Measurements from ENCODE around the gene PHKA2.

Gene PHKA2

GRCh38 chrX:18946157-18946556 lies 37.8 kb downstream of the PHKA2 start:
- Histone ChIP-seq H3K27me3 (ENCODE audit: insufficient read depth, insufficient read length) (no peaks in the 10 kb centered on the region), H3K4me1 (ENCODE audit: insufficient read depth, insufficient read length) (no peaks in the 10 kb centered on the region), H3K36me3 (ENCODE audit: insufficient read depth, insufficient read length, low read length) (peaks cover 38% of the 10 kb centered on the region), H3K9me3 (ENCODE audit: insufficient read depth, low read length) (no peaks in the 10 kb centered on the region), H3K9ac (ENCODE audit: insufficient read length, low read depth) (no peak overlapping the region), H3K4me3 (ENCODE audit: insufficient read length, low read depth) (no peak overlapping the region)
- no peak for TF ChIP-seq YY1 (IDR thresholded peaks at IDR 0.05; ENCODE audit: insufficient read depth, insufficient read length)
- TF ChIP-seq SUZ12 (IDR thresholded peaks at IDR 0.05; ENCODE audit: extremely low read depth, insufficient read depth, insufficient read length), result no peak
- TF ChIP-seq ZNF274 (IDR thresholded peaks at IDR 0.05; ENCODE audit: low read depth, low read length), result no peak
- DNase-seq (ENCODE audit: low read depth, low spot score), result no peak

GRCh38 chrX:18945483-18945882 lies 38.4 kb downstream of the PHKA2 start:
- DNase-seq (ENCODE audit: low read depth, low spot score), result no peak
- Histone ChIP-seq H3K9me3 (ENCODE audit: insufficient read depth, low read length) (no peaks in the 10 kb centered on the region), H3K4me3 (ENCODE audit: insufficient read length, low read depth) (no peak overlapping the region), H3K9ac (ENCODE audit: insufficient read length, low read depth) (no peak overlapping the region), H3K36me3 (ENCODE audit: insufficient read depth, insufficient read length, low read length) (peaks cover 36% of the 10 kb centered on the region), H3K27me3 (ENCODE audit: insufficient read depth, insufficient read length) (no peaks in the 10 kb centered on the region), H3K4me1 (ENCODE audit: insufficient read depth, insufficient read length) (no peaks in the 10 kb centered on the region)
- TF ChIP-seq YY1 (IDR thresholded peaks at IDR 0.05; ENCODE audit: insufficient read depth, insufficient read length), result no peak
- no peak for TF ChIP-seq ZNF274 (IDR thresholded peaks at IDR 0.05; ENCODE audit: low read depth, low read length)
- no peak for TF ChIP-seq SUZ12 (IDR thresholded peaks at IDR 0.05; ENCODE audit: extremely low read depth, insufficient read depth, insufficient read length)

GRCh38 chrX:18944482-18944881 lies 39.4 kb downstream of the PHKA2 start:
- Histone ChIP-seq H3K4me3 (ENCODE audit: insufficient read length, low read depth) (no peak overlapping the region), H3K4me1 (ENCODE audit: insufficient read depth, insufficient read length) (no peaks in the 10 kb centered on the region), H3K27me3 (ENCODE audit: insufficient read depth, insufficient read length) (no peaks in the 10 kb centered on the region), H3K9ac (ENCODE audit: insufficient read length, low read depth) (no peak overlapping the region), H3K36me3 (ENCODE audit: insufficient read depth, insufficient read length, low read length) (peaks cover 37% of the 10 kb centered on the region), H3K9me3 (ENCODE audit: insufficient read depth, low read length) (no peaks in the 10 kb centered on the region)
- DNase-seq (ENCODE audit: low read depth, low spot score), result no peak
- TF ChIP-seq ZNF274 (IDR thresholded peaks at IDR 0.05; ENCODE audit: low read depth, low read length) (no peak), YY1 (IDR thresholded peaks at IDR 0.05; ENCODE audit: insufficient read depth, insufficient read length) (no peak), SUZ12 (IDR thresholded peaks at IDR 0.05; ENCODE audit: extremely low read depth, insufficient read depth, insufficient read length) (no peak)

GRCh38 chrX:18941896-18942295 lies 42.0 kb downstream of the PHKA2 start:
- Histone ChIP-seq H3K9ac (ENCODE audit: insufficient read length, low read depth) (no peak overlapping the region), H3K27me3 (ENCODE audit: insufficient read depth, insufficient read length) (no peaks in the 10 kb centered on the region), H3K4me3 (ENCODE audit: insufficient read length, low read depth) (no peak overlapping the region), H3K4me1 (ENCODE audit: insufficient read depth, insufficient read length) (peaks cover 3% of the 10 kb centered on the region), H3K36me3 (ENCODE audit: insufficient read depth, insufficient read length, low read length) (peaks cover 48% of the 10 kb centered on the region), H3K9me3 (ENCODE audit: insufficient read depth, low read length) (no peaks in the 10 kb centered on the region)
- no peak for TF ChIP-seq YY1 (IDR thresholded peaks at IDR 0.05; ENCODE audit: insufficient read depth, insufficient read length)
- TF ChIP-seq ZNF274 (IDR thresholded peaks at IDR 0.05; ENCODE audit: low read depth, low read length), result no peak
- TF ChIP-seq SUZ12 (IDR thresholded peaks at IDR 0.05; ENCODE audit: extremely low read depth, insufficient read depth, insufficient read length), result no peak
- no peak for DNase-seq (ENCODE audit: low read depth, low spot score)

GRCh38 chrX:18938710-18939109 lies 45.2 kb downstream of the PHKA2 start:
- H3K36me3 ChIP-seq (ENCODE audit: insufficient read depth, insufficient read length, low read length), result peaks cover 47% of the 10 kb centered on the region
- no peak overlapping the region for H3K9ac ChIP-seq (ENCODE audit: insufficient read length, low read depth)
- peaks cover 3% of the 10 kb centered on the region for H3K4me1 ChIP-seq (ENCODE audit: insufficient read depth, insufficient read length)
- no peak for DNase-seq (ENCODE audit: low read depth, low spot score)
- H3K27me3 ChIP-seq (ENCODE audit: insufficient read depth, insufficient read length), result no peaks in the 10 kb centered on the region
- no peaks in the 10 kb centered on the region for H3K9me3 ChIP-seq (ENCODE audit: insufficient read depth, low read length)
- no peak overlapping the region for H3K4me3 ChIP-seq (ENCODE audit: insufficient read length, low read depth)
- TF ChIP-seq YY1 (IDR thresholded peaks at IDR 0.05; ENCODE audit: insufficient read depth, insufficient read length) (no peak), SUZ12 (IDR thresholded peaks at IDR 0.05; ENCODE audit: extremely low read depth, insufficient read depth, insufficient read length) (no peak), ZNF274 (IDR thresholded peaks at IDR 0.05; ENCODE audit: low read depth, low read length) (no peak)

GRCh38 chrX:18937173-18937572 lies 46.7 kb downstream of the PHKA2 start:
- no peaks in the 10 kb centered on the region for H3K9me3 ChIP-seq (ENCODE audit: insufficient read depth, low read length)
- no peak for DNase-seq (ENCODE audit: low read depth, low spot score)
- H3K4me1 ChIP-seq (ENCODE audit: insufficient read depth, insufficient read length), result peaks cover 3% of the 10 kb centered on the region
- H3K27me3 ChIP-seq (ENCODE audit: insufficient read depth, insufficient read length), result no peaks in the 10 kb centered on the region
- TF ChIP-seq YY1 (IDR thresholded peaks at IDR 0.05; ENCODE audit: insufficient read depth, insufficient read length) (no peak), ZNF274 (IDR thresholded peaks at IDR 0.05; ENCODE audit: low read depth, low read length) (no peak)
- H3K9ac ChIP-seq (ENCODE audit: insufficient read length, low read depth), result no peak overlapping the region
- H3K4me3 ChIP-seq (ENCODE audit: insufficient read length, low read depth), result no peak overlapping the region
- peaks cover 39% of the 10 kb centered on the region for H3K36me3 ChIP-seq (ENCODE audit: insufficient read depth, insufficient read length, low read length)

- no peaks in the 10 kb centered on the region for H3K27me3 ChIP-seq (ENCODE audit: insufficient read depth, insufficient read length)
- H3K36me3 ChIP-seq (ENCODE audit: insufficient read depth, insufficient read length, low read length), result peaks cover 37% of the 10 kb centered on the region
Measured at GRCh38 chrX:18935893-18936292, 48.0 kb downstream of the PHKA2 start.

More at GRCh38 chrX:18935893-18936292, 48.0 kb downstream of the PHKA2 start:
- Histone ChIP-seq H3K9me3 (ENCODE audit: insufficient read depth, low read length) (no peaks in the 10 kb centered on the region), H3K9ac (ENCODE audit: insufficient read length, low read depth) (no peak overlapping the region), H3K4me3 (ENCODE audit: insufficient read length, low read depth) (no peak overlapping the region), H3K4me1 (ENCODE audit: insufficient read depth, insufficient read length) (peaks cover 5% of the 10 kb centered on the region)
- no peak for DNase-seq (ENCODE audit: low read depth, low spot score)
- TF ChIP-seq SUZ12 (IDR thresholded peaks at IDR 0.05; ENCODE audit: extremely low read depth, insufficient read depth, insufficient read length), result no peak
- TF ChIP-seq YY1 (IDR thresholded peaks at IDR 0.05; ENCODE audit: insufficient read depth, insufficient read length), result no peak
- TF ChIP-seq ZNF274 (IDR thresholded peaks at IDR 0.05; ENCODE audit: low read depth, low read length), result no peak
